K562 (cell line): ENCODE data around the gene IGF1R. TPM values are rescaled to one million over a fixed set of nuclear protein-coding genes. Genes with fewer than 3 reads are reported as not detected.
A peak's percentile ranks its signal among the peaks of the same experiment; 100 is the strongest.

Source experiments
- ATAC-seq: fragments of 200-7000 bp; cut with Tn5 transposase; 3 replicates; pipeline ENCODE4 v1.9.1; 2020; ENCODE audit warnings: moderate library complexity
- BruUV-seq: library from RNA; stranded (reverse); fragments of 400-500 nt; replicated peaks from 2 replicates; lab custom pipeline; 2021; lab: Mats Ljungman, UMichigan
- CTCF ChIA-PET: fragments of 300-600 bp; formaldehyde crosslinking; extraction: SDS; loops from one replicate; lab custom pipeline; 2021; ENCODE audit warnings: low intra/inter-chr PET ratio; lab: Yijun Ruan, JAX
- POLR2A ChIA-PET: fragments of 300-600, 350-650 bp; sonication (Branson Sonifier 250); formaldehyde crosslinking; extraction: SDS; loops from one replicate; lab custom pipeline; 2021; ENCODE audit warnings: antibody characterized with exemption, inconsistent platforms; lab: Yijun Ruan, JAX
- DNase-seq, 4 experiments: peaks; one replicate each; pipeline versions ENCODE4 v3.0.0 to v3.0.0-alpha.2; 2011 to 2018; ENCODE audit warnings: low spot score in 3 of 4, mixed read lengths in 3 of 4; ENCODE audit errors: extremely low read depth in 1 of 4
- FAIRE-seq: peaks from 2 replicates; lab custom pipeline; 2011; peaks lifted over from hg19 to GRCh38; lab: Jason Lieb, UNC
- H2AFZ ChIP-seq: 2 replicates; pipeline ENCODE4 v1.6.0; 2011; ENCODE audit warnings: low read depth, low read length, control low read depth, inconsistent platforms
- H3K27ac ChIP-seq: fragments of 200-600 bp; 3 replicates; pipeline ENCODE4 v1.8.0; 2011; ENCODE audit warnings: low read depth, mild to moderate bottlenecking, control low read depth, inconsistent platforms, low read length, moderate library complexity, mixed read lengths; ENCODE audit errors: extremely low read depth
- H3K27me3 ChIP-seq, 2 experiments: fragments of 300-600 bp in 1 of 2; 2 replicates in 1 of 2; 3 replicates in 1 of 2; pipeline versions ENCODE4 v1.6.0 to v1.8.0; 2011; ENCODE audit warnings: inconsistent platforms in 2 of 2, low read length in 2 of 2, mild to moderate bottlenecking in 1 of 2, mixed read lengths in 1 of 2, moderate library complexity in 1 of 2; ENCODE audit not compliant: control insufficient read depth in 2 of 2, insufficient read depth in 2 of 2
- H3K36me3 ChIP-seq: fragments of 300-600 bp; 3 replicates; pipeline ENCODE4 v1.8.0; 2011; ENCODE audit warnings: mild to moderate bottlenecking, low read length, inconsistent platforms; ENCODE audit not compliant: control insufficient read depth, insufficient read depth
- H3K4me1 ChIP-seq, 2 experiments: fragments of 200-600 bp in 1 of 2; replicated peaks in 1 of 2; 2 replicates in 1 of 2; 3 replicates in 1 of 2; pipeline versions ENCODE4 v1.5.1 to v1.8.0; 2011; ENCODE audit warnings: inconsistent platforms in 2 of 2, low read length in 2 of 2, mild to moderate bottlenecking in 1 of 2, mixed read lengths in 1 of 2, moderate library complexity in 1 of 2; ENCODE audit not compliant: control insufficient read depth in 2 of 2, insufficient read depth in 2 of 2
- H3K4me2 ChIP-seq: 2 replicates; pipeline ENCODE4 v1.6.1; 2011; ENCODE audit warnings: low read length, control low read depth, inconsistent platforms, mixed read lengths; ENCODE audit not compliant: insufficient read depth
- H3K4me3 ChIP-seq: fragments of 200-600 bp; sonication (generic), shearing (Covaris generic); 2 replicates; pipeline ENCODE4 v1.5.1; 2016; ENCODE audit warnings: control low read depth, inconsistent platforms
- H3K79me2 ChIP-seq: fragments of 200-600 bp; 3 replicates; pipeline ENCODE4 v1.8.0; 2011; ENCODE audit warnings: low read length, inconsistent platforms; ENCODE audit not compliant: control insufficient read depth, insufficient read depth
- H3K9ac ChIP-seq, 2 experiments: 2 replicates each; pipeline versions ENCODE4 v1.6.0 to v1.6.1; 2011; ENCODE audit warnings: low read depth in 2 of 2, low read length in 2 of 2, control low read depth in 1 of 2, inconsistent platforms in 1 of 2, mild to moderate bottlenecking in 1 of 2, mixed read lengths in 1 of 2; ENCODE audit not compliant: insufficient read depth in 1 of 2
- H3K9me1 ChIP-seq: one replicate; pipeline ENCODE4 v1.6.0; 2011; ENCODE audit warnings: inconsistent platforms, mild to moderate bottlenecking, low read length, moderate library complexity; ENCODE audit not compliant: control insufficient read depth, insufficient read depth
- H3K9me3 ChIP-seq: replicated peaks from 2 replicates; pipeline ENCODE4 v1.5.1; 2011; ENCODE audit warnings: low read depth, low read length, inconsistent platforms; ENCODE audit not compliant: control insufficient read depth, insufficient read depth
- H4K20me1 ChIP-seq: replicated peaks from 2 replicates; pipeline ENCODE4 v1.6.1; 2011; ENCODE audit warnings: low read length, inconsistent platforms, mixed read lengths; ENCODE audit not compliant: control insufficient read depth, insufficient read depth
- CBX2 ChIP-seq: fragments of 200-600 bp; sonication (generic); IDR thresholded peaks from one replicate; pipeline ENCODE4 v1.6.1; 2012; ENCODE audit warnings: mild to moderate bottlenecking, low read length, inconsistent platforms; ENCODE audit not compliant: insufficient read depth, poor library complexity, severe bottlenecking
- NRF1 ChIP-seq, 2 experiments: fragments of 450-650 bp; IDR thresholded peaks in 1 of 2; conservative IDR thresholded peaks in 1 of 2; 2 replicates each; pipeline ENCODE4 v1.6.1; 2014; ENCODE audit warnings: mild to moderate bottlenecking in 2 of 2
- RERE ChIP-seq: sonication (generic); formaldehyde crosslinking; IDR thresholded peaks from 2 replicates; pipeline ENCODE4 v1.8.0; 2023; ENCODE audit warnings: missing genetic modification reagents, mild to moderate bottlenecking, borderline replicate concordance
- SP2 ChIP-seq: IDR thresholded peaks from 2 replicates; pipeline ENCODE4 v1.6.1; 2011; ENCODE audit warnings: mild to moderate bottlenecking, low read depth, low read length, moderate library complexity; ENCODE audit not compliant: poor library complexity, severe bottlenecking; ENCODE audit errors: extremely low read depth
- WGBS: fragments of 100-300 bp; shearing (Covaris generic); methylation state at CpG from one replicate; pipeline ENCODE4 v1.1.6; 2016; ENCODE audit warnings: low coverage, mixed read lengths; ENCODE audit not compliant: insufficient coverage; ENCODE audit errors: missing lambda C conversion rate; 5-methylcytosine and 5-hydroxymethylcytosine counted together
- in situ Hi-C: fragments of 300-500 bp; cut with MboI; formaldehyde crosslinking; loops from 4 replicates; pipeline ENCODE4 v1.15.0; 2018; ENCODE audit warnings: inconsistent platforms, mixed read lengths
- intact Hi-C: fragments of 100-400 bp; cut with micrococcal nuclease; formaldehyde crosslinking; loops from 2 replicates; pipeline ENCODE4 v1.14.2; 2022
- polyA plus RNA-seq, 8 experiments: library from polyadenylated mRNA; depleted of rRNA in 4 of 8; stranded (reverse) in 5 of 8; unstranded in 3 of 8; fragments of >200 nt; fragmentation: Nextera tagmentation in 2 of 8; fragmentation: Illumina TruSeq in 1 of 8; extraction: Ambion mirVana in 2 of 8; extraction: Trizol in 1 of 8; gene quantifications; 2 replicates each; pipeline versions ENCODE4 v1.2.1 to v1.2.3, GENCODE V29; 2011 to 2014; ENCODE audit warnings: inconsistent platforms in 1 of 8, missing spikeins in 1 of 8
- total RNA-seq, 7 experiments: library from RNA; depleted of rRNA in 6 of 7; stranded (reverse); fragments of >200 nt in 6 of 7; fragmentation: Illumina TruSeq in 2 of 7; extraction: Trizol in 2 of 7; gene quantifications; 2 replicates each; pipeline versions ENCODE4 v1.2.1 to v1.2.3, GENCODE V29; 2011 to 2021; ENCODE audit warnings: low replicate concordance in 1 of 7

The IGF1R gene
- total and polyA plus RNA-seq, 9 of the 15 experiments (the other 6 are each of a cell fraction or from before 2014, with no cell fraction given) = 0.35 to 8.0 (median 1.6) TPM

GRCh38 chr15:98955961-98956723 lies 307.8 kb downstream of the IGF1R start:
- no peak for TF ChIP-seq CBX2
- ATAC-seq = no peak
- Histone ChIP-seq H2AFZ (no peak overlapping the region), H4K20me1 (no peaks in the 10 kb centered on the region; the same call in 1 of the 2 replicates), H3K27ac (no peak overlapping the region), H3K79me2 (no peaks in the 10 kb centered on the region), H3K9me1 (no peaks in the 10 kb centered on the region), H3K27me3 (peaks cover 9 to 56% of the 10 kb centered on the region in 2 experiments; a peak in 3 of 5 replicates), H3K36me3 (no peaks in the 10 kb centered on the region), H3K9ac (no peak overlapping the region; a peak in 1 of 4 replicates), H3K4me1 (peaks cover 0 to 10% of the 10 kb centered on the region in 2 experiments; a peak in 2 of 5 replicates), H3K9me3 (no peaks in the 10 kb centered on the region), H3K4me2 (no peak overlapping the region), H3K4me3 (no peak overlapping the region)
- DNase-seq = no peak
- intact Hi-C loops = no loop called here
- POLR2A ChIA-PET = no interaction called here
- FAIRE-seq = no peak
- in situ Hi-C loops = no loop called here
- 8% methylated on average over 21 of the region's 25 CpGs for WGBS
- BruUV-seq = no TSS peak
- CTCF ChIA-PET = no interaction called here

GRCh38 chr15:98956796-98957553 lies 308.6 kb downstream of the IGF1R start:
- ATAC-seq (no peak), DNase-seq (peak in 1 of 4 experiments; percentile 26), FAIRE-seq (no peak)
- Histone ChIP-seq H3K4me1 (peaks cover 0 to 10% of the 10 kb centered on the region in 2 experiments; a peak in 2 of 5 replicates), H3K4me2 (no peak overlapping the region), H3K9ac (no peak overlapping the region), H3K36me3 (no peaks in the 10 kb centered on the region), H3K79me2 (no peaks in the 10 kb centered on the region), H3K4me3 (no peak overlapping the region), H2AFZ (no peak overlapping the region), H3K9me1 (no peaks in the 10 kb centered on the region), H3K27ac (no peak overlapping the region), H3K9me3 (no peaks in the 10 kb centered on the region), H3K27me3 (peaks cover 12 to 56% of the 10 kb centered on the region in 2 experiments; a peak in 3 of 5 replicates), H4K20me1 (no peaks in the 10 kb centered on the region; the same call in none of the 2 replicates)
- ChIA-PET POLR2A (interaction anchor here (0.8 kb wide), 1 partner anchor 47 kb away, joined by 3 read pairs; no protein-coding TSS in a partner anchor), CTCF (no interaction called here)
- TF ChIP-seq SP2 (no peak), NRF1 (conservative IDR thresholded peaks at IDR 0.05 in 1 of 2, IDR thresholded peaks at IDR 0.05 in 1 of 2) (peak; percentile 71 to 72), RERE (CRISPR knock-in tag) (no peak)
- in situ Hi-C loops (no loop called here), intact Hi-C loops (no loop called here)
- BruUV-seq = no TSS peak
- 32% methylated on average over 23 of the region's 39 CpGs for WGBS
